Urinary bladder (tissue), 4 donors: ENCODE data around the gene XPA. TPM values are rescaled to one million over a fixed set of nuclear protein-coding genes. Genes with fewer than 3 reads are reported as not detected.
"Not testable (repeated sequence)": the region's sequence is repeated elsewhere in the genome, so short reads cannot be mapped to it uniquely, and the experiment has no call there.

Experiments
- DNase-seq: peaks from one replicate; pipeline ENCODE4 v3.0.0-alpha.2; 2015; ENCODE audit errors: extremely low spot score
- H3K27ac ChIP-seq: one replicate; pipeline ENCODE4 v1.5.1; 2013; ENCODE audit warnings: low read depth, mild to moderate bottlenecking, moderate library complexity
- H3K36me3 ChIP-seq: one replicate; pipeline ENCODE4 v1.6.1; 2013; ENCODE audit warnings: mild to moderate bottlenecking, moderate library complexity; ENCODE audit not compliant: insufficient read depth
- H3K4me1 ChIP-seq: one replicate; pipeline ENCODE4 v1.6.1; 2013; ENCODE audit warnings: mild to moderate bottlenecking, moderate library complexity; ENCODE audit not compliant: insufficient read depth
- H3K4me3 ChIP-seq: one replicate; pipeline ENCODE4 v1.5.1; 2013; ENCODE audit warnings: low read depth, low read length
- WGBS: extraction: QIAGEN DNeasy Blood & Tissue Kit; methylation state at CpG from one replicate; pipeline ENCODE4 v1.1.7; 2013; 5-methylcytosine and 5-hydroxymethylcytosine counted together
- polyA plus RNA-seq: library from polyadenylated mRNA; stranded (reverse); fragments of 200-250 nt; gene quantifications from one replicate; pipeline ENCODE4 v1.2.3, GENCODE V29; 2013
- total RNA-seq: library from RNA; depleted of rRNA; stranded (reverse); fragments of >200 nt; gene quantifications from one replicate; pipeline ENCODE4 v1.2.3, GENCODE V29; 2014
- donor health status: healthy with polysubstance abuse.
- donor health status: healthy.

Gene XPA
- total and polyA plus RNA-seq, 2 donors = 23.0 to 26.0 TPM

GRCh38 chr9:97714435-97714834, 17.3 kb upstream of the XPA start:
- DNase-seq = peak; percentile 33
- no peaks in the 10 kb centered on the region for H3K36me3 ChIP-seq
- H3K4me1 ChIP-seq = no peaks in the 10 kb centered on the region
- H3K27ac ChIP-seq = no peak overlapping the region
- no peak overlapping the region for H3K4me3 ChIP-seq
- WGBS = 49% methylated on average over 3 of the region's 3 CpGs

GRCh38 chr9:97711223-97711626, 14.1 kb upstream of the XPA start:
- Histone ChIP-seq H3K4me3 (no peak overlapping the region), H3K36me3 (no peaks in the 10 kb centered on the region), H3K27ac (no peak overlapping the region), H3K4me1 (no peaks in the 10 kb centered on the region)
- no peak for DNase-seq
- 17% methylated on average over 12 of the region's 12 CpGs for WGBS

GRCh38 chr9:97710356-97711222, 13.4 kb upstream of the XPA start:
- Histone ChIP-seq H3K36me3 (no peaks in the 10 kb centered on the region), H3K27ac (no peak overlapping the region), H3K4me1 (no peaks in the 10 kb centered on the region), H3K4me3 (no peak overlapping the region)
- 22% methylated on average over 9 of the region's 9 CpGs for WGBS
- peak; percentile 29 for DNase-seq

GRCh38 chr9:97706246-97706645, 9.1 kb upstream of the XPA start:
- Histone ChIP-seq H3K4me3 (no peak overlapping the region), H3K36me3 (no peaks in the 10 kb centered on the region), H3K4me1 (no peaks in the 10 kb centered on the region), H3K27ac (no peak overlapping the region)
- 56% methylated on average over 2 of the region's 2 CpGs for WGBS
- no peak for DNase-seq

- H3K36me3 ChIP-seq = no peaks in the 10 kb centered on the region
- WGBS = 64% methylated on average over 3 of the region's 3 CpGs
- DNase-seq = no peak
- H3K4me3 ChIP-seq = no peak overlapping the region
- no peaks in the 10 kb centered on the region for H3K4me1 ChIP-seq
- no peak overlapping the region for H3K27ac ChIP-seq
Measured at GRCh38 chr9:97705354-97705950, 8.3 kb upstream of the XPA start.

GRCh38 chr9:97704851-97705250, 7.7 kb upstream of the XPA start:
- DNase-seq = no peak
- Histone ChIP-seq H3K4me1 (no peaks in the 10 kb centered on the region), H3K36me3 (no peaks in the 10 kb centered on the region), H3K4me3 (no peak overlapping the region), H3K27ac (no peak overlapping the region)
- 77% methylated on average over 4 of the region's 4 CpGs for WGBS

GRCh38 chr9:97704345-97704677, 7.2 kb upstream of the XPA start:
- no peak overlapping the region for H3K27ac ChIP-seq
- DNase-seq = no peak
- no peaks in the 10 kb centered on the region for H3K36me3 ChIP-seq
- H3K4me3 ChIP-seq = no peak overlapping the region
- 55% methylated on average over 3 of the region's 3 CpGs for WGBS
- H3K4me1 ChIP-seq = no peaks in the 10 kb centered on the region

- H3K36me3 ChIP-seq = no peaks in the 10 kb centered on the region
- no peaks in the 10 kb centered on the region for H3K4me1 ChIP-seq
- 69% methylated on average over 11 of the region's 11 CpGs for WGBS
- peak; percentile 6 for DNase-seq
- no peak overlapping the region for H3K4me3 ChIP-seq
- peak overlapping the region; percentile 49 for H3K27ac ChIP-seq
Measured at GRCh38 chr9:97703437-97704344, 6.6 kb upstream of the XPA start.

GRCh38 chr9:97699824-97700223, 2.7 kb upstream of the XPA start:
- not testable (repeated sequence) for H3K36me3 ChIP-seq, DNase-seq, H3K4me3 ChIP-seq, H3K4me1 ChIP-seq, H3K27ac ChIP-seq
- 77% methylated on average over 3 of the region's 3 CpGs for WGBS

- DNase-seq, H3K27ac ChIP-seq, H3K4me3 ChIP-seq, H3K36me3 ChIP-seq, H3K4me1 ChIP-seq: not testable (repeated sequence)
- WGBS = 35% methylated on average over 13 of the region's 13 CpGs
Measured at GRCh38 chr9:97699281-97699680, 2.1 kb upstream of the XPA start.

- no peaks in the 10 kb centered on the region for H3K36me3 ChIP-seq
- H3K4me3 ChIP-seq = no peak overlapping the region
- H3K4me1 ChIP-seq = no peaks in the 10 kb centered on the region
- WGBS = 94% methylated on average over 14 of the region's 14 CpGs
- DNase-seq = no peak
- no peak overlapping the region for H3K27ac ChIP-seq
Measured at GRCh38 chr9:97698865-97699264, 1.7 kb upstream of the XPA start.

GRCh38 chr9:97697837-97698236, 697 bp upstream of the XPA start:
- no peak overlapping the region for H3K4me3 ChIP-seq
- H3K4me1 ChIP-seq = no peaks in the 10 kb centered on the region
- DNase-seq = no peak
- no peaks in the 10 kb centered on the region for H3K36me3 ChIP-seq
- WGBS = 39% methylated on average over 1 of the region's 1 CpG
- H3K27ac ChIP-seq = no peak overlapping the region

- peak overlapping the region; percentile 81 for H3K4me3 ChIP-seq
- peaks cover 3% of the 10 kb centered on the region for H3K36me3 ChIP-seq
- 12% methylated on average over 9 of the region's 9 CpGs for WGBS
- H3K4me1 ChIP-seq = no peaks in the 10 kb centered on the region
- DNase-seq = no peak
- H3K27ac ChIP-seq = peak overlapping the region; percentile 91
Measured at GRCh38 chr9:97695995-97696802, 941 bp downstream of the XPA start.
